GM11168 (cell line): ENCODE measurements around the gene FOXO6.

Experiments used
- in situ Hi-C: fragments of 300-500 bp; cut with MboI; formaldehyde crosslinking; loops from one replicate; pipeline ENCODE4 v1.12.0; 2022; ENCODE audit warnings: low sequenced_read_pairs; ENCODE audit not compliant: unreplicated experiment

Gene FOXO6

GRCh38 chr1:41360786-41361494 lies at the start of gene FOXO6:
FOXO6 (plus strand) TSS chr1:41361434.
- in situ Hi-C loops = no loop called here

DNA sequence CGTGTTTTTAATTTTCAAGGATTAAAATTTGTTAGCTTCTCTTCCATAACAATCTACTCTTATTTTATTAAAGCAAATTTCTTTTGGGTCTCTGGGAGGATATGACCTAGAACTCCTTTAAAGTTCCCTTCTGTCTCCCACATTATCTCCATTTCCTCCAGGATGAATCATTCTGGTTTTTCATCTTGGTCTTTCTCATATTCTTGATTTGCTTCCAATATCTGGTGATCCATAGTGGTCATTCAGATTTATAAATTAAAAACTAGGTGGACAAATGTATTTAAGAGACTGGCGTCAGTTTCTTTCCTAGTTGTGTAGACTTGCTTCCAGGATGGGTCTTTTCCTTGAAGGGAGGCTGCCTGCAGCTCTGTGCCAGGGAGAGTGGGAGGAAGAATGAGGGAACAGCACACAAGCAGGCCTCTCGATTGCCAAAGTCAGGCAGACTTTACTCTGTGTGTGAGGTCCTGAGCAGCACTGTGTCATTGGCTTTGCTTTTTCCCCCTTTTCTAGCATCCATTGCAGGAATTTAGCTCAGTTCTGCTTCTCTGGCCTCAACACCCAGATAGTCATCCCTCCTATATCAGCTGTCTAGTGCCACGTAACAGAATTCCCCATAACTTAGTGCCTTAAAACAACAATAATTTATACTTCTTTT lies 48.1 kb upstream of the FOXO6 start:
- in situ Hi-C loops = no loop called here

- in situ Hi-C loops = no loop called here
Measured at GRCh38 chr1:41313661-41314131, 47.5 kb upstream of the FOXO6 start.

DNA sequence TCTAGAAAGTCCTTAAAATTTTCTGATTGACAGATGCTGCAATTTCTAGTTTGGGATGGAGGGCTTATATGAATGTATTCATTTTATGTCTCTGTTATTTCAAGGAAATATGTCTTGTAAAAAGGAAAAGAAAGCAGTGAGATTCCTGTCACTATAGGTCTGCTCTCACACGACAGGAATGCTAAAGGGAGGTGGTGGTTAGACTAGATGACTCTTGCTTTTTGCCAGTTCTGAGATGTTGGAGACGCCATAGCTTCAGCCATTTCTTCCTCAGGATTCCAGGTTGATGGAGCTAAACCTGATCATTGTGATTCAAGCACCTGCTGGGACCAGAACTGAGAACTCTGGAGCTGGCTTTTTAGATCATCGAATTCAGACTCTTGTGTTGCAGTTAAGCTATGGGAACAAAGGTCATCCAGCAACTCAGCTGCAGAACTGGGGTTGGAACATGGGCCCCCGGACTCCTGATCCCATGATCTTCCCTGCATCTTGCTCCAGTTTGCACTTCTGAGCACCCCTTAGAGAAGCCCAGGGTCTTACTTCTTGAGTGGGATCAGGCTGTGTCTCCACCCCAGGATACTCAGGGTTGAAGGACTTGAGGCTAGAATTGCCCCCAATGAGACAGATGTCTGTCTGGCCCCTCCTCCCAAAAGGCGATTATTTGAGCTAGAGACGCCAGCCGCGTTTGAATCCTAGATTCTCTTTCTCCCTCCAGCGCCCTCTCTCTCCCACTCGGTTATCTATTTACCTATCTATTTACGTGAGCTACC lies 46.7 kb upstream of the FOXO6 start:
- in situ Hi-C loops = no loop called here

GRCh38 chr1:41315146-41315822 lies 46.0 kb upstream of the FOXO6 start:
- in situ Hi-C loops = no loop called here

DNA sequence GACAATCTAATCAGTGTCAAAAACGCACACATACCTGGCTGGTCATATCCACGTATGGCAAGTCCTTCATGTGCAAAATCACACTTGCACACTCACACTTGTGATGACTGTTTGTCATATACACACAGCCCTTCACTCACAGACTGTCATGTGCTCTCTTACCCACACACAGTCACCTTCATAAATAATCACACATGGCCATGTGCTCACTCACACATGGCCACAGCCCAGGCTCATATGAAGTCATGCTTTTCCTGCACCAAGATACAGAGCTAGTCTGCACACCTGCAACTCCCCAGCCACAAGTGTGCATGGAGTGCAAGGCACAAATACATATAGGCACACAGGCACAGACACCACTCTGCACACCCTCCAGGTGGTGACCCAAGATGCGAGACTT lies 45.4 kb upstream of the FOXO6 start:
- in situ Hi-C loops = no loop called here

GRCh38 chr1:41317361-41317760 lies 43.9 kb upstream of the FOXO6 start:
- in situ Hi-C loops = no loop called here

GRCh38 chr1:41318135-41318534 lies 43.1 kb upstream of the FOXO6 start:
- in situ Hi-C loops = no loop called here

DNA sequence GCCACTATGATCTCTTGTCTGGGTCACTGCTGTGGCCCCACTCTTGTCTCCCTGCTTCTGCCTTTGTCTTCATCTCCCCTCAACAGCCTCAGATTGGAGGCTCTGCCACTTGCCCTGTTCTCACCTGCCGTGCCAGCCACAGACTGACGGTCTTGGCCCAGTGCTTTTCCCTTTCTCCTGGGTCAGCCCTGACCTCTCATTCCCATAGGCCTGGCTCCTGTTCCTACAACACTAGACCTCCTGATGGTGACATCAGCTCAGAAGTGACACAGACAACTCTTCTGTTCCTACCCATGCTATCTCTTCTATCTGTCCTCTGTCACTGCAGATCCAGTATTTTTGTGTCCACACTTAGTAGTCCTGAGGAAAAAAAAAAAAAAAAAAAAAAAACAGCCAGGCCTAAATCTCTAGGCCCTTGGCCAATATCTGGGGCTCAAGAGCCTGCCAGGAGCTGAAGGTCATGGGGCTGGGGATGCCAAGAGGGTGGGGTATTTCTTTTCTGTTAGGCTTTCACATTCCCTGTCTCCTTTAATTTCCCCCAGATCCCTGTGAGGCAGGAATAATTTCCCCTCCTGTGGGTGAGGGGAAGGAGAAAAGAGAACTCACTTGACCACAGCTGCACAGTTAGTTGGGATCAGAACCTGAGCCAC lies 42.0 kb upstream of the FOXO6 start:
- in situ Hi-C loops = no loop called here

GRCh38 chr1:41319807-41320711 lies 41.2 kb upstream of the FOXO6 start:
- in situ Hi-C loops = loop anchor here (5.0 kb wide), 1 partner anchor 92 kb away; no protein-coding TSS in a partner anchor

DNA sequence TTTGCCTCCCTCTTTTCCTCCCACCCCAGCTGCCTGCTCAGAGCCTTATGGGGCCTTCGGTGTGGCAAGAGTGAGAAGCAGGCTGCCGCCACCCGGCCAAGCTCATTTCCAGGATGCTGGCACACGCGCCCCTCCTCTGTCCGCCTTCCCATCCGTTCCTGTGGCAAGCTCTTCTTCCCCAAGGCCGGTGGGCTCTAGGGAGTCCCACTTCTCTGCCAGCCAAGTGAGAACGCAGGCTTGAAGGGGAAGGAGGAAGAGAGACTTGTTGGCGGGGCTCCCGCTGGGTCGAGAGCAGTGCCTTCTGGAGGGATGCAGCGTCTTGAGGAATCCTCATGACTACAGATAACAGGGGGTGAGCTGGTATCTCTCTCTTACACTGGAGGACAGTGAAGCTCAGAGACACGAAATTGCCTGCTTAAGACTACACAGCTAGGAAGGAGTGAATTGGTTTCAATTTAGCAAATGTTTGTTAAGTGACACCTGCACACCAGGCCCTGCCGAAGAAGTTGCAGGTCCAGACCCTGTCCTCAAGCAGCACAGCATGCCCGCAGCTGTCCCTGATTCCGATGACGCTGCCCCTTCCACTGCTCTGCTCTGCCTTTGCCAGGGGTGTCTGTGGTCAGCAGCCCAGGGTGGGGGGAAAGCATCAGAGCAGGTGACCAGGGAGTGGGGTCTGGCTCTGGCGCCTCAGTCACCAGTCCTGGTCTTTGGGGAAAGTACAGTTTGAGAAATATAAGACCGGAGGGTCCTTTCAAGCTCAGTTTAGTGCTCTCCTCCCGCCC lies 40.1 kb upstream of the FOXO6 start:
- in situ Hi-C loops = loop anchor here (5.0 kb wide), 1 partner anchor 91 kb away; no protein-coding TSS in a partner anchor

DNA sequence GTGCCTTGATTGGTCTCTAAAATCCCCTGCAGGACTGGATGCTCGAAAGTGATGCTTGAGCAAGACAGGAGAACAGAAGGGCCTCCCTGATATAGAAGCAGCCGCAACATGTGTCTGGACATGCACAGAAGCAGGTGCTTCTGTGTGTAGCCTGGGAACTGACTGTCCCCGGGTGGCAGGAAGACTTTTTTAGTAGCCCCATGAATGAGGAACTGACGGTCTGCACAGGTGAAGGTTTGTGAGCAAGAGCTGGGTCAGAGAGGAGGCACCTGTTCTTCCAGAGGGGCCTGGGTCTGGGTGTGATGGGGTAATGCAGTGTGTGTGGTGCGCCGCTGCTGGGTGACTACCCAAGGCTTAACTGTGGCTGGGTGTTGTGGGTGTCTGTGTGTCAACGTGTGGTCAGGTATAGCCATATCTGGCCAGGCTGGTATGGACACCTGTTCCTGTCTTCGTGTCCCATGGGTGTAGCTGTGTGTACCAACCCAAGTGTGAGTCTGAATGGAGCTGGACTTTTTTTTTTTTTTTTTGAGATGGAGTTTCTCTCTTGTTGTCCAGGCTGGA lies 39.1 kb upstream of the FOXO6 start:
- in situ Hi-C loops = loop anchor here (5.0 kb wide), 1 partner anchor 90 kb away; no protein-coding TSS in a partner anchor

DNA sequence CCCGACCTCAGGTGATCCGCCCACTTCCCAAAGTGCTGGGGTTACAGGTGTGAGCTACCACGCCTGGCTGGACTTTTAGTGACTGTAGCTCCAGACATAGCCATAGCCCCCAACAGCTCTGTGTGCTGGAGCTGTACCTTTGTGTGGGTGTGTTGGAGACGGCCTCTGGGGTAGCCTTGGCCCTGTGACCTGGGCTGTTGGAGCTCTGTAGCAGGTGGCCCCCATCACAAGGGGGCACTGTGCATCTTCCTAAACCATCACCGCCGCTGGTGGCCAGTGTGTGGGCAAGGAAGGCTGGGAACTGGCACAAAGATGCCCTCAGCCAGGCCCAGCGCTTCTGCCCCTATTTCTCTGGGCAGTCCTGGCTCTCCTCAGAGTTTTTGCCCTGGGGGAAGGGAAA lies 38.4 kb upstream of the FOXO6 start:
- in situ Hi-C loops = loop anchor here (5.0 kb wide), 1 partner anchor 89 kb away; no protein-coding TSS in a partner anchor

DNA sequence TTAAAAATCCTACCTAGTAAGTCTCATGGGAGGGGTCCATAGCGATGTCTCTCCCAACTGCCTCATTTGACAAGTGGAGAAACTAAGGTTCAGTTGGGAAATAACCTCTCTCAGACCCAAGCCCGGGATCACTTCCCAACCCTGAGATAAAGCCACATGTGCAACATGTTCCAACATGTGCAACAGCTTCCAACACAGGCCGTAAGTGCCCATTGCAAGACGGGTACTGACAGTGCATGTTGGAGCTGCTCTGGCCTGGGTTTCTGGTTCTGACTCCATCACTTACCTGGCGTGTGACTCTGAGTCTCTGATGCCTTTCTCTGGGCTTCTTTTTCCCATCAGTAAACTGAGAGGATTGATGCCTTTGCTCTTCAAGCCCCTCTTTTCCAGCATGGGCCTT lies 38.0 kb upstream of the FOXO6 start:
- in situ Hi-C loops = loop anchor here (5.0 kb wide), 1 partner anchor 89 kb away; no protein-coding TSS in a partner anchor

DNA sequence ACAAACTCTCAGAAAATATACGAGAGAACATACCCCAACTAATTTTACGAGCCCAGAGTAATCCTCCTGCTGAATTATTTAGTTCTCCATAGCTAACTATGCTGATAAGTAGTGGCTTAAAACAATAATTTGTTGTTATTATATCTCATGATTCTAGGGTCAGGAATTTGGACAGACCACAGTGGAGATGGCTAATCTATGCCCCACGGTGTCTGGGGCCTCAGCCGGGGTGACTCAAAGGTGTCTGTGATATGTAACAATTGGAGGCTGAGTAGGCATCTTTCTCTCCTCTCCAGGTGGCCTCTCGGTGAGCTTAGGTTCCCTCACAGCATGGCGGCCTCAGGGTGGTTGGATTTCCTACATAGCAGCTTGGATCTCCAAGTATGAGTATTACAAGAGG lies 35.4 kb upstream of the FOXO6 start:
- in situ Hi-C loops = no loop called here

DNA sequence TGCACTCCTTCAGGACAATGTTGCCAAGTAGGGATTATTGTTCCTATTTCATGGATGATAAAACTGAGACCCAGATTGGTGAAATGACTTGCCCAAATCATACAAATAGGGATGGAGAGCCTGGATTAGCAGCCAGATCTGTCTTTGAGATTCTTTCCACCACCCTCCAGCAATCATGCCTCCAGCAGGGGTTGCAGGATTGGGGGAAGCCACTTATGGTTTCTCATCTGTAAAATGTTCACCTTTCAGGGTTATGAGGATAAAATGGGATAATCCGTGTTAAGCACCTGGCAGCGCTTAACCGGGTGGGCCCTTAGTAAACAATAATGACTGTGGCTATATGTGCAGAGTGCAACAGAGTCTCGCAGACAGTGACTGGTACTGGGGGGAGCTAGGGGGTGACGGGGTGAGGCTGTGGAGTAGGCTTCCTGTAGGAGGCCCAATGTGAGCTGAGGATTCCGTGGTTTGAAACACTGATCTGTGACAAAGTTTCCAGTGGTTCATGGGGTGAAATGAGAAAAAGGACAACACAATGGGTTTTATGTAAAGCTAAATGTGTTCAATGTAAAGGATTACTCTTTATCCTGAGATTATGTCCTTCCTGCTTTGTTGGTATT lies 33.7 kb upstream of the FOXO6 start:
- in situ Hi-C loops = no loop called here

GRCh38 chr1:41328001-41328615 lies 33.1 kb upstream of the FOXO6 start:
- in situ Hi-C loops = no loop called here
